PC-3 (cell line): ENCODE measurements around the gene RNF39.

Experiments
- EZH2 ChIP-seq: fragments of 300-600 bp; sonication (generic); IDR thresholded peaks from one replicate; pipeline ENCODE4 v1.6.1; 2017; ENCODE audit warnings: antibody characterized with exemption, mild to moderate bottlenecking, low read length; ENCODE audit not compliant: unreplicated experiment
- TF ChIP-seq, protein P1 (sequence below): fragments of 300-600 bp; sonication (generic); conservative IDR thresholded peaks from 2 replicates; pipeline ENCODE4 v1.5.1; 2017; ENCODE audit warnings: antibody characterized with exemption, low read depth, mild to moderate bottlenecking, low read length

DNA sequence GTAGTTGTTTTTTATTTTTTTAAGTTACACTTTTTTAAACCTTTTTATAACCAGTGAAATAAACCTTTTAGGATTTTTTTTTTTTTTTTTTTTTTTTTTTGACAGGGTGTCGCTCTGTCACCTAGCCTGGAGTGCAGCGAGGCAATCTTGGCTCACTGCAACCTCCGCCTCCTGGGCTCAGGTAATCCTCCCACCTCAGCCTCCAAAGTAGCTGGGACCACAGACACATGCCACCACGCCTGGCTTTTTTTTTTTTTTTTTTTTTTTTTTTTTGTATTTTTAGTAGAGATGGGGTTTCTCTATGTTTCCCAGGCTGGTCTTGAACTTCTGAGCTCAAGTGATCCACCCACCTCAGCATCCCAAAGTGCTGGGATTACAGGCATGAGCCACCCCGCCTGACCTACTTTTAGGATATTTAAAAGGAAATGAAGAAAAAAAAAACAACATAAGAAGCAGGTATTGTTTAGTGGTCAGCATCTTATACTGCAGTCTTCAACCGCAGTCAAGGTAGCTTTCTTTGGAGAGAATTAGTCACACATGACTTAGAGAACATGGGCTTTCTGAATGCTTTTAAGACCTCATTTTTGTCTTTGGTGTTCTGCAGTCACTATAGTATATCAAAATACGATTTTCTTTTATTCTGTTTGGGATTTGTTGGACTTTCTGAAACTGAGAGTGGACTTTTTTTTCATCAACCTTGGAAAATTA, 12.9 kb downstream of the RNF39 start:
- TF ChIP-seq, protein P1, sequence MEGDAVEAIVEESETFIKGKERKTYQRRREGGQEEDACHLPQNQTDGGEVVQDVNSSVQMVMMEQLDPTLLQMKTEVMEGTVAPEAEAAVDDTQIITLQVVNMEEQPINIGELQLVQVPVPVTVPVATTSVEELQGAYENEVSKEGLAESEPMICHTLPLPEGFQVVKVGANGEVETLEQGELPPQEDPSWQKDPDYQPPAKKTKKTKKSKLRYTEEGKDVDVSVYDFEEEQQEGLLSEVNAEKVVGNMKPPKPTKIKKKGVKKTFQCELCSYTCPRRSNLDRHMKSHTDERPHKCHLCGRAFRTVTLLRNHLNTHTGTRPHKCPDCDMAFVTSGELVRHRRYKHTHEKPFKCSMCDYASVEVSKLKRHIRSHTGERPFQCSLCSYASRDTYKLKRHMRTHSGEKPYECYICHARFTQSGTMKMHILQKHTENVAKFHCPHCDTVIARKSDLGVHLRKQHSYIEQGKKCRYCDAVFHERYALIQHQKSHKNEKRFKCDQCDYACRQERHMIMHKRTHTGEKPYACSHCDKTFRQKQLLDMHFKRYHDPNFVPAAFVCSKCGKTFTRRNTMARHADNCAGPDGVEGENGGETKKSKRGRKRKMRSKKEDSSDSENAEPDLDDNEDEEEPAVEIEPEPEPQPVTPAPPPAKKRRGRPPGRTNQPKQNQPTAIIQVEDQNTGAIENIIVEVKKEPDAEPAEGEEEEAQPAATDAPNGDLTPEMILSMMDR, result no peak
- TF ChIP-seq EZH2, result no peak
